HG03442 (cell line): ENCODE results near the gene GOT1.

Experiments used
- ATAC-seq: cut with Tn5 transposase; IDR thresholded peaks from one replicate; pipeline ENCODE4 v1.9.1; 2021; ENCODE audit warnings: mild to moderate bottlenecking, moderate library complexity; ENCODE audit not compliant: unreplicated experiment

GOT1 gene

DNA sequence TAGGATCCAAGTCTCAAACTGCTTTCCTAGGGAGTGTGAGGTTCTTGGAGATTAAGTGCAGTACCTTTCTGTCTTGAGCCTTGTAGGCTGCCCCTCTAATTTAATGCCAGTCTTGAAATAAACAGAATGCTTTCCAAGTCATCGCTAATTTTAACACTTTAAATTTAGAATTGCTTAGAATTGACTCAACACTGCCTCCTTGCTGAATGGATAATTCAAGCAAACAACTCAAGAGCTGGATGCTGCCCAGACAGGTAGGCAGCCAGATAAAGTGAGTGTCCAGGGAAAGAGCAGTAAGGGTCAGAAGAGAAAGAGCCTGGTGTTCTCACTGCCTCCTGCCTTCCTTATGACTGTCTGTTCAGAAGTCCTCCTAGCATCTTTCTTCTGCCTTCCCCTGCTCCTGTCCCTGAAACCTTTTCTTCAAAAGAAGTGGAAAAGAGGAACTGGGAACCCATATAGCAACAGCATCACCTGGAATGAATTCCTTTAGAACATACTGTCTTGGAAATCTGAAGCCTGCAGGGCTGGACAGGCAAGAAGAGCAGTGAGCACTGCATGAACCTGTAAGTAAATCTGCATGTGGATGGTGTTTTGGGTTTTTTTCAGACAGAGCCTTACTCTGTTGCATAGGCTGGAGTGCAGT lies 3.1 kb upstream of the GOT1 start:
- ATAC-seq, result no peak

DNA sequence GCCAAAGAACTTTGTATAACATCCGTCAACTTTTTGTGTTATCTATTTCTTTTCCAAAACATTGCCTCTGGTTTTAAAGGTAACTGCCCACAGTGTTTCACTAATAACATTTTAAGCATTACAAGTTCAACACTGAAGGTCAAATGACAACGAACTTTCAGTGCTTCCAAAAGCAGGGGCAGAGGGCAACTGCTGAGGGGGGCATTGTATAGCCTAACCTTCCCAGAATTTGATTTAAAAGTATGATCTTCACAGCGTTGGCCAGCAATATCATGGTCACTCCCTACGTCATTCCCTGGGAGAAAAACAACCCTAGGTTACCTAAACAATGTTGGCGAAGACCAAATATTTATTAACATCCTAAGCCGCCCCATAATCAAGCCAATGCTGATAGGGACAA lies 2.5 kb upstream of the GOT1 start:
- no peak for ATAC-seq

DNA sequence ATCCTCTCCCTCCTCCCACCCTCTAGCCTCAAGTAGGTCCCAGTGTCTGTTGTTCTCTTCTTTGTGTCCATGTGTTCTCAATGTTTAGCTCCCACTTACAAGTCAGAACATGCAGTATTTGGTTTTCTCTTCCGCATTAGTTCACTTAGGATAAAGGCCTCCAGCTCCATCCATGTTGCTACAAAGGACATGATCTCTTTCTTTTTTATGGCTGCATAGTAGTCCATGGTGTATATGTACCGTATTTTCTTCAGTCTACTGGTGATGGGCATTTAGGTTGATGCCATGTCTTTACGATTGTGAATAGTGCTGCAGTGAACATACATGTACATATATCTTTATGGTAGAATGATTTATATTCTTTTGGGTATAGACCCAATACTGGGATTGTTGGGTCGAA lies 1.6 kb upstream of the GOT1 start:
- ATAC-seq, result no peak

DNA sequence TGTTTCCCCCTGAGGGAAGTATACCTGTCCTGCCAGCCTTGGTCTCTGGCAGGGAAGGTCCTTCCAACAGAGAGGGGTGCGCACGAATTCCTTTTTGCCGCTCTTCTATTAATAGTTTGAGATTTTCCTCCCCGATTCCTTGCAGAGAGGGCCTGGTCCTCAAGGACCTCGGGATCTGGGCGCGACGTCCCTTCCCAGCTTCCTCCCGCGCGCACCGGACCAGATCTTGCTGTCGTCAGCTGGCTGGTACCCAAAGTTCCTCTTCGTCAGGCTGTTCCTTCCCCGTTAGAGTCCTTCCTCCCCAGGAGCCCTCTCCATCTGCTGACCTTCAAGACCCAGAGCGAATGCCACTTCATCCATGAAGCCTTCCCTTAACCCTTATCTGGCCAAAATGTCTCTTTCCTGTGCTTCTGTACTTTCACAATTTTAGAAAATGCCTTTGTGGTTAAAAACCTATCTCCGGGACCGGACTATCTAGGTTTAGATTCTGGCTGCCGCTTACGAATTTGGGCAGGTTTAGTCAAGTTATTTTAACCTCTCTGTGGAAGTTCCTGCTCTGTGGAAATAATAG lies 851 bp upstream of the GOT1 start:
- ATAC-seq, result no peak

DNA sequence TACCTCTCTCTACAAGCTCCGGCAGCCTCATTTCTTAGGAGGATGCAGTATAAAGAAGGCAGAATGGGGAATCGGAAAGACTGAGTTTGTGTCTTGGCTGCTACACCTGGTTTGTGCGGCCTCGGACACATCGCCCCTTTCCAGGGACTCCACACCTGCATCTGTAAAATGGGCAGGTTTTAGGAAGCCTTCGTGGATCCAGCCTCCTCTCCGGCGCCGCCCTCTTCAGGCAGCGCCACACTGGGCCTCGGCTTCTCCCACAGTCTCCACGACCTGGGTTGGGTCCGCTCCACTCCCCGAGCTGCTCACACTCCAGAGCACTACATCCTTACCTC lies 341 bp downstream of the GOT1 start:
- no peak for ATAC-seq

DNA sequence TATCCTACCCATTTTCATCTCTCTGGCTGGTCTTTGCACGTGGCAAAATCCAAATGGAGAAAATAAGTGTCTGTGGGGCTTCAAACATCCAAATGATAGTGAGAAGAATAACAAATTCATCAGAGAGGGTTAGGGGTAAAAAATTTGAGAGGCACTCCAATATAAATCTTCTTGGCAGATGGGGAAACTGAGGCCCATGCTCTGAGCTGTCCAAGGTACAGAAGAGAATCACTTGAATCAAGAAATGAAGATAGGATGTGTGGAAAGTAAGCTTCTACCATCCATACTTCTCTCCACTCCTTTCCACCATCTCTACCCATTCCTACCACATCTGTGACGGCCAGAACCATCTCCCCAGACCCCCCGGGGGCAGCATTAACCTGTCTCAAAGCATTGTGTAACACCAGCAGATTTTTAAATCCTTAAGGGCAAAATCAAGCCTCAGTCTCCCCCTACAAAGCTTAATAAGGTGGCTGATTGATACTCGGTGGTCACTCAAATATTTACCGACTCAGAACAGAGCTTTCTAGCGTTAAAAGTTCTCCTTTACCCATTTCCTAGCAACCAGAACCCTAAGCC lies 818 bp downstream of the GOT1 start:
- ATAC-seq, result no peak

DNA sequence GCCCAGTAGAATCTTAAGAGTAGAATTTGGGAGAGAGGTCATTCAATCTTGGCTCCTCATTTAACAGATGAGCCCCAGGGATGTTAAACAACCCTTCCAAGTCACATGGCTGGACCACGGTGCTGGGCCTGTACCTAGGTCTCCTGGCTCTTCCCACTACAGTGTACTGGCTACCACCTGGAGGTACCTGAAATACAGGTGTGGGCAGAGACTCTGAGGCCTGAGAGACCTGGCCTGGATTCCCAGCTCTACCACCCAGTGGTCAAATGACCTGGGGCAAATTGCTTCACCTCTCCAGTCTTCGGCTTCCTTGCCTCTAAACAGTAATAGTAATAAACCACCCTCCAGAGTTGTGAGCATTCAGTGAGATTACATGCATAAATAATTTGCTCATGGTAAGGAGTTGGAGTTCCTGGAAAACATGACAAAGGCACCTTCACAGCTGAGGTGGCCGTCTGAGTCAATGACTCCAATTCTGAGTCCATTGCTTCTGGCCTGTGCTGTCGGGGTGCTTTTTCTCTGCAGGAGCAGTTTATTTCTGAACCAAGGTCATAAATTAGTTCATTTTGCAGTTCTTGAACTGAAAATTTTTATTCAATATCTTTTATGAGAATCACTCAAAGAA lies 2.7 kb downstream of the GOT1 start:
- ATAC-seq, result no peak

DNA sequence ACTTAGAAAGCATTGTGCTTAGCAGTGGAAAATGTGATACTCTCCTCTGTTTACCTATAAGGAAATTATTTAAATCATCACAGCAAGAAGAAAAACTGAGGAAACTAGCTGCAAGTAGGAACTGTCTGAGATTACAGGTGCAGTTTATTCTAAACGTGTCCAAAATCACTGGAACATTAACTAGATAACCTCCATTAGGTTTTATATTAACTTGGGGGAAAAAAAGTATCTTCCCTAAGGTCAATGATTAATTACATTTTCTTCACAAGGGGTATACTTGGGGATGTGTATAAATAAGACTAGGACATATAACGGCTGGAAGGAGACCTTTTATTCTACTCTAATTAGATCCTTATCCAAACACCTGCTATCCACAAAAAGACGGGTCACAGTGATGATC lies 3.7 kb downstream of the GOT1 start:
- no peak for ATAC-seq

DNA sequence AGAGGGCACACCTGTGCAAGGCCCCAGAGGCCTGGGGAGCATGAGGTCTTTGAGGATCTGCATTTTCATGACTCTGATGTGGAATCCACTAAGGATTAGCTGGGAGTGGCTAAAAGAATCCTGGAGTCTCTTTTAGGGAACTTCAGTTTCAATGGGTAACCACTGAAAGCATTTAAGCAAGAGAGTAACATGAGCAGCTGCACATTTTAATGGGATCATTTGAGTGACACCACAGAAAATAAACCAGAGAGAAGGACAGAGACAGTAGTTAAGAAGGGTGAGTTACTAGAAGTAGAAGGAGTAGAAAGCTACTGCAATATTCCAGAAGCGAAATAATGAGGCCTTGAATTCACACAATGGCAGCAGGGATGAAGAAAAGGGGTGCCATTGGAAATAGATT lies 5.2 kb downstream of the GOT1 start:
- no peak for ATAC-seq

DNA sequence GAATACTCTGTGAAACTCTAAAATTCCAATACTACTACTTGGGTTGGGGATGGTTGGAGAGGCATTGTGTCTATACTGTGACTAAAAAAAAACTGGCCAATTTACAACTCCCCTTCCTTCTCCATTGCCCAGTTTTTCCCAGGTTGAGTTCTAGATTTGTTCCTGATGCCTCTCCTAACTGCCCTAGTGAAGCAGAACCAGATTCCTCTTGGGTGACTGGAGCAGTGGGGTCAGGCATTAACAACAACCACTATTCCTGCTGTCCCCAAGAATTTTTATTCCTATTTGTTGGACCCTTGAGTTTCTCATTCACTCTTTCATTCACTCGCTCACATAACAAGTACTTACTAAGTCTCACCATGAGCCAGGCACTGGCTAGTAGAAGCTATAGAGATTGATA lies 5.8 kb downstream of the GOT1 start:
- no peak for ATAC-seq

DNA sequence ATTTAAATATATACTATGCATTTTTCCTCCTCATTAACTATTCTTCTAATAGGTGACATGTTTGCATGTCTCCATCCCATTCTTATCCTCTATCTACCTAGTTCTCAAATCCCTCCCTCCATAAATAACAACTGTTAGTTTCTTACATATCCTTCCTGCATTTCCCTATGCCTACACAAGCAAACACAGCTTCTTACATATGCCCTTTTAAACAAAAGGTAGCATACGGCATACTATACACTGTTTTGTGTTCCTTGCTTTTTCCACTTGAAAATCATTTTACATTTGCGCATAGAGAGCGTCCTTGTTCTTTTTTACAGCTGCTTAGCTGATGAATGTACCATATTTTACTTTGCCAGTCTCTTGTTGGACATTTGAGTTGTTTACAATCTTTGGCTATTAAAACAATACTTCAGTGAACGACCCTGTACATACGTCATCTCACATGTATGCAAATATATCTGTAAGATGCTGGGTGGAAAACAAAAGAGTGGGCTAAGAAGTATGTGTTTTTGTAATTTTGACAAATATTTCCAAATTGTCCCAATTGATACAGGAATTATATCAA lies 7.8 kb downstream of the GOT1 start:
- ATAC-seq, result no peak

DNA sequence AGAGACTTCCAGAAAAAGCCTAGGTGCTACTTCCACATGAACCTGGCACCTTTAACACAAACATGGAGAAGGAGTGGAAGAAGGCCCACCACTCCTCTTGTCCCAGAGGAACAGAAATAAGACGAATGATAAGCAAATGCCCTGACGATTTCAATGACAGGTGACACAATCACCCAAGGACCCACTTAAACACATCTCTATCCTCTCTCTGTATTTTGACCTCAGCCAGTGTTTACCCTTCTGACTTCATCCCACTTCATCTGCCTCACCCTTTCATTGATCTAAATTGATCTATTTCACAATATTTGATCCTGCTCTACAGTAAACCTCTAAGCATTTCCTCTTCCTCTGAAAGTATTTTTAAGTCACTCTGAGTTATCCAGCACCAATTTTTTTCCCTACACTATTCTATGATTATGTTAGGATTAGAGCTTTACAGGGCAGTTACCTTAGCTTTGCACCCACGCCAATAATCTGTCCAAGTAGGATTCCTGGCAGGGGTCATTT lies 9.1 kb downstream of the GOT1 start:
- no peak for ATAC-seq

DNA sequence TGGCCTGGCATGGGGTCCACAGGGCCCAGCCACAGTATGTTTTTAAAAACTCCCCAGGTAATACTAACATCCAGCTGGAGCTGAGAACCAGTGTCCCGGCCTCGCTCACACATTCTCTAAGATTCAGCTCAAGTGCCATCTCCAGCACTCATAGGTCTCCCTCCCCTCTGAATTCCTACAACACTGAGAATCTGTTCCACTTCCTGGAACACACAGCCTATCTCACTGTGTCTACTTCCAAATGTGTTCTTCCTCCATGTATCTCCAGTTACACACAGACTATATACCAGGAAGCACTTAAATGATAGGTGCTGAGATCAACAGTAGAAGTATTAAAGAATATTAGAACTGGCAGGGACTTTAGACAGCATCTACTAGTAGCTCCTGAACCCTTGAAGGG lies 10.7 kb downstream of the GOT1 start:
- no peak for ATAC-seq

DNA sequence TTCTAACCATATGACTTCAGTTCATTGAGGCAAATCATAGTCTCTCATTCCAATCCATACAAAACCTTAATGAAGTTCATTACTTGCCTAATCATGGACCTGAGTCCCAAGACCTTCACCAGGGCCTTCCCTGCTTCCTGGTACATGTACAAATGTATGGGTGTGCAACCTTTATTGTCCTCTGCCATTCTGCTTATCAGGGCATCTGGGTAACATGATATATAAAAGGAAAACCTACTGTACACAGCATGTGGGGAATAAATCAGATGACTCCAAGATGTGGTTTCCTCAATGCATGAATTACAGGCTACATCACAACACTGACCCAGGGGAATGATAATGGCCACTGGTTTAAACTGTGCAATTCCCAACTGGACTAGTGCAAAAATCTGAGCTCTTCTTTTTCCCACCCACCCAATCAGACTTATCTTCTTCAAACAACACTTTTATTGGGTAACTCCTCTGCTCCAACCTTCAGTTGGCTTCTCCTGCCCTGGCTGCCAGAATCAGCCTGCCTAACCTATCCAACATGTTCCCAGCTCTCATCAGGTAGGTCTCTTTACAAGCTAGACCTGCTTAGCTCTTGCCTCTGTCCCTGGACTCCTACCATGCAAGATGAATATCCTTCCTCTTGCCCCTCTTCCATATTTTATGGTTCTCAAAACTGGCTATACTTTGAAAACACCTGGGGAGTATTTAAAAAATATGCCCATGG lies 11.4 kb downstream of the GOT1 start:
- no peak for ATAC-seq

DNA sequence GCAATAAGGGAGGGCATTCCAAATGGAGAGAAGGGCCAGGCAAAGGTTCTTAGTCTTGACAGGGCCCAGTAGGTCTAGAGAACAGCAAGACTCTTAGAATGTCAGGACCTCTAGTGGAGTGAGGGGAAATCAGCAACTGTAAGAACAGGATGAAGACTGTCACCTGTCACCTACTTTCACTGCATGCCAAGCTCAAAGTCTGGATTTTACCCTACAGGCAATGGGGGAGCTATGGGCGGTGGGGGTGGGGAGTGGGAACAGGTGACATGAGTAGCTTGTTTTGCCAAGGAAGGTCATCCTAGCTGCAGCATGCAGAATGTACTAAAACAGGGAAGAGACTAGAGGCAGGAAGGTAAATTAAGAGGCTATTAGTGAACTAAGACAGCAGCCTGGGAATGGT lies 18.3 kb downstream of the GOT1 start:
- ATAC-seq, result no peak

DNA sequence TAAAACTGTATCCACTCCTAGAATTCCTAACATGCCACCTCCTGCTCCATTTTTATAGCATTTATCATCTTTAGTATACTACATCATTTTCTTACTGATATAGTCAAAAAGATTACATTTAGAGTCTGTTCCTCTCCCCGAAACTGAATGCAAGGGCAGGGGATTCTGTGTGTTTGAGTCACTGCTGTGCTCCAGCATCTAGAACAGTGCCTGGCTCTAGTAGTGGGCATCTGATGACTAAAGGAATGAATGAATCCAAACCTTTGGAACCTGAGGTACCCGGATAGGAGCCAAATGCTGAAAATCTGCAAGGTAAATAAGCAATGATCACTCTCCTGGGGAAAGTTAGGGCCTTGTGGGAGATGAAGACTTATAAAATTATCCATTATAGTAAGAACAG lies 18.9 kb downstream of the GOT1 start:
- ATAC-seq, result no peak

DNA sequence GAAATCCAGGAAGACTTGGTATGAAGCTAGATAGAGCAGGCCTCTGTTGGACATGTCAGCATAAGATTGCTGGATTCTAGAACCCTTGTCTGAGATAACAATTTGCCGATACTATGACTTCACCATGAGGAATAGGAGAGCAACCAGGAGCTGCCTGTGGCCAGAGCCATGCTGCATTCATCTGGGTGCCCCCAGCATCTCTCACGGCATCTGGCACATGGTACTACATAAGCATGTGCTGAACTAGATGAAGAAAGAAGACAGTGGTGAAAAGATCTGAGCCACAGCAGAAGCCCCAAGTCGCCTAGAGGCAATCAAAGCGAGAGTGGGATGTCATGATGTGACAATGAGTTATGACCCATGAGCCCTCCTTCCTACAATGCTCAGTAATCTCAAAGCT lies 19.5 kb downstream of the GOT1 start:
- no peak for ATAC-seq

DNA sequence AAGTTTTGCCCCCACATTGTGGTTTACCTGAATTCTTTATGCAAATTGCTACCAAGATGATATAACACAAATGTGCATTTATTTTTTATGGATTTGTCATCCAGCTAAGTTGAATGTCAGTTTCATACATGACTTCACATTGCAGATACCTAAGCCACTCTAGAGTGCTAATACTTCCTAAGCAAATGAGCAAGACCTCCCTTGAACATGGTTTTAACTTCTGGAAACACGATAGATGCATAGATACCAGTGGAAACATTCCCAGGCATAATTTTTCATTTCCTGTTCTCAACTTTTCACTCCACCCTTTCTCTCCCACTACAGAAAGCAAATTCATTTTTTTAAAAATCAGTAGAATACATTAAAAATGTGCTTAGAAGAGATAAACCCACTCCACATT lies 20.3 kb downstream of the GOT1 start:
- no peak for ATAC-seq

DNA sequence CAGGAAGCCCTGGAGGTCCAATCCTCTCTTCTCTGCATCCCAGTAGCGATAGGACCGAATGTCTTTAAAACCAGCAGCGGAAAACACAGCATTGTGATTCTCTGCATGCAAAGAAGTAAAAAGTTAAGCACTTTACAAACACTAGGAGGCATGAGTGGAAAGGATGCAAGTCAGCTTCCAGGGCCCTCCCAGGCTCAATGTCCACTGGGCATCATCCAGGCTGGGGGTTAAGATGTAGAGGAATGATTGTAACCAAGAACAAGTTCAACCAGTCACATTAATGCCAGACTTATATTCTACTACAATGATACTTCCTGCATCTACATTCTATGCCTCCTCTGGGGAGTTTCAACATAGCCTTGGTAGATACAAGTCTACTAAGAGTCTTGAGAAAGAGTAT lies 24.3 kb downstream of the GOT1 start:
- ATAC-seq, result no peak

DNA sequence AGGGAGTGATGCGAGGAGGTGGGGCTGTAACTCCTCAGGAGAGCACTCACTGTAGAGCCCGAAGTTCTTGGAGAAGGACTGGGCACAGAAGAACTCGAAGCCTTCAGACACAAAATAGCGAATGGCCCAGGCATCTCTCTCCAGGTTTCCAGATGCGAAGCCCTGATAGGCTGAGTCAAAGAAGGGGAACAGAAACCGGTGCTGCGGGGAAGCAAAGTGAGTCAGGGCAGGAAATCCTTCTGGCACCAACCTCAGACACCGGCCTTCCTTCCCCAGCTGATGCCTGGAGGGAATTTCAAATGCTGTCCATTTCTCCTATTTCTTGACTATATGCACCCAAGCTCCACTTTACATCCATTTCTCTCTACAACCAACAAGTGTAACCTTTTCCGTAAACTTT lies 26.8 kb downstream of the GOT1 start:
- peak; percentile 78 for ATAC-seq

DNA sequence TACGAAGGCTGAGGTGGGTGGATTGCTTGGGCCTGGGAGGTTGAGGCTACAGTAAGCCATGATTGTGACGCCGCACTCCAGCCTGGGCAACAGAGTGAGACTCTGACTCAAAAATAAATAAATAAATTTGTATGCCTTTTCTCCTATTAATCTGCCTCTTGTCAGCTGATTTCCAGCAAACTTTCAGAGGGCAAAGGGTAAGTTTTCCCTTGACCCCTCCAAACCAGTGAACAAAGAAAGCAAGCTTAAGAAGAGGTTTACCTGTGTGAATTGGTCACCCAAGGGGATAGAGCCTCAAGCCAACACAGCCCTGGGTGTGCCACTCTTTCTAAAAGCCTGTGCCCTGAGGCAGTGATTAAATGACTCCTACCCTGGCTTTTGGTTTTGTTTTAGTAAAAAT lies 30.8 kb downstream of the GOT1 start:
- no peak for ATAC-seq
